GM12878 (cell line): ENCODE results near the gene TNFRSF1B. TPM values are rescaled to one million over a fixed set of nuclear protein-coding genes. Genes with fewer than 3 reads are reported as not detected.

ENCODE experiments used
- ATAC-seq: fragments of 200-7000 bp; cut with Tn5 transposase; 3 replicates; pipeline ENCODE4 v1.9.1; 2020; ENCODE audit warnings: mild to moderate bottlenecking, moderate library complexity
- BruUV-seq: library from RNA; stranded (reverse); fragments of 400-500 nt; replicated peaks from 2 replicates; lab custom pipeline; 2021; lab: Mats Ljungman, UMichigan
- CTCF ChIA-PET: fragments of 300-600 bp; sonication (Branson Sonifier 250); formaldehyde crosslinking; extraction: SDS; loops from one replicate; lab custom pipeline; 2021; ENCODE audit warnings: inconsistent platforms; lab: Yijun Ruan, JAX
- POLR2A ChIA-PET: fragments of 350-600 bp; formaldehyde crosslinking; extraction: SDS; loops from one replicate; lab custom pipeline; 2021; ENCODE audit warnings: inconsistent platforms; lab: Charles Lee
- RAD21 ChIA-PET: fragments of 300-600 bp; sonication (Branson Sonifier 250); formaldehyde crosslinking; loops from one replicate; lab custom pipeline; 2023; ENCODE audit warnings: antibody characterized with exemption; ENCODE audit not compliant: unreplicated experiment; lab: Charles Lee
- SMC1A ChIA-PET: fragments of 300-600 bp; sonication (Branson Sonifier 250); formaldehyde crosslinking; loops from one replicate; lab custom pipeline; 2023; ENCODE audit not compliant: unreplicated experiment, uncharacterized antibody; lab: Charles Lee
- DNase-seq: peaks from one replicate; pipeline ENCODE4 v3.0.0-alpha.2; 2011; ENCODE audit warnings: low read depth, low spot score
- FAIRE-seq: peaks from 3 replicates; lab custom pipeline; 2011; peaks lifted over from hg19 to GRCh38; lab: Jason Lieb, UNC
- H2AFZ ChIP-seq: 2 replicates; pipeline ENCODE4 v1.6.0; 2011; ENCODE audit warnings: low read depth, low read length, control low read depth; ENCODE audit not compliant: control insufficient read depth
- H3K27ac ChIP-seq: 2 replicates; pipeline ENCODE4 v1.5.1; 2011; ENCODE audit warnings: control low read depth; ENCODE audit not compliant: control insufficient read depth, insufficient read depth
- H3K27me3 ChIP-seq, 2 experiments: replicated peaks in 1 of 2; 2 replicates each; pipeline versions ENCODE4 v1.6.0 to v1.6.1; 2011; ENCODE audit warnings: low read length in 1 of 2; ENCODE audit not compliant: control insufficient read depth in 2 of 2, insufficient read depth in 2 of 2
- H3K36me3 ChIP-seq, 2 experiments: 2 replicates each; pipeline ENCODE4 v1.5.1; 2011; ENCODE audit warnings: low read length in 1 of 2; ENCODE audit not compliant: control insufficient read depth in 2 of 2, insufficient read depth in 2 of 2
- H3K4me1 ChIP-seq: 2 replicates; pipeline ENCODE4 v1.6.1; 2011; ENCODE audit warnings: mild to moderate bottlenecking, low read length, moderate library complexity, mixed read lengths; ENCODE audit not compliant: control insufficient read depth, insufficient read depth
- H3K4me2 ChIP-seq: 2 replicates; pipeline ENCODE4 v1.6.0; 2011; ENCODE audit warnings: control low read depth; ENCODE audit not compliant: control insufficient read depth, insufficient read depth
- H3K4me3 ChIP-seq: fragments of 200-600 bp; sonication (generic); 2 replicates; pipeline ENCODE4 v1.5.1; 2016
- H3K79me2 ChIP-seq: 2 replicates; pipeline ENCODE4 v1.6.0; 2011; ENCODE audit warnings: low read length; ENCODE audit not compliant: control insufficient read depth, insufficient read depth
- H3K9ac ChIP-seq: 2 replicates; pipeline ENCODE4 v1.8.0; 2011; ENCODE audit warnings: low read length, control low read depth, mixed read lengths; ENCODE audit not compliant: control insufficient read depth, insufficient read depth
- H3K9me3 ChIP-seq: replicated peaks from 3 replicates; pipeline ENCODE4 v1.5.1; 2011; ENCODE audit warnings: mild to moderate bottlenecking, low read length; ENCODE audit not compliant: control insufficient read depth, insufficient read depth
- H4K20me1 ChIP-seq: 2 replicates; pipeline ENCODE4 v1.6.0; 2011; ENCODE audit not compliant: control insufficient read depth, insufficient read depth
- ESRRA ChIP-seq: IDR thresholded peaks from 2 replicates; pipeline ENCODE4 v1.6.1; 2012; ENCODE audit warnings: mild to moderate bottlenecking, low read length, improper control_type of control experiment
- MYC ChIP-seq: IDR thresholded peaks from 2 replicates; pipeline ENCODE4 v1.6.1; 2011; ENCODE audit warnings: mild to moderate bottlenecking, low read length, moderate library complexity, inconsistent platforms; ENCODE audit not compliant: insufficient read depth, insufficient replicate concordance, insufficient read length, severe bottlenecking
- NFYA ChIP-seq: IDR thresholded peaks from 2 replicates; pipeline ENCODE4 v1.6.1; 2011; ENCODE audit warnings: low read depth, mild to moderate bottlenecking, low read length, improper control_type of control experiment, borderline replicate concordance
- POLR2A ChIP-seq: IDR thresholded peaks from 2 replicates; pipeline ENCODE4 v1.6.1; 2011; ENCODE audit warnings: low read depth, mild to moderate bottlenecking, low read length
- POU2F2 ChIP-seq: IDR thresholded peaks from 3 replicates; pipeline ENCODE4 v1.6.1; 2011; ENCODE audit warnings: low read depth, mild to moderate bottlenecking, low read length, borderline replicate concordance
- SKIL ChIP-seq: fragments of 450-650 bp; IDR thresholded peaks from 2 replicates; pipeline ENCODE4 v1.6.1; 2017; ENCODE audit warnings: mild to moderate bottlenecking, low read depth, inconsistent platforms; ENCODE audit not compliant: poor library complexity, severe bottlenecking
- SMC3 ChIP-seq: IDR thresholded peaks from 2 replicates; pipeline ENCODE4 v1.6.1; 2011; ENCODE audit warnings: low read length, improper control_type of control experiment, borderline replicate concordance
- USF1 ChIP-seq: IDR thresholded peaks from 2 replicates; pipeline ENCODE4 v1.6.1; 2011; ENCODE audit warnings: borderline replicate concordance, low read depth, mild to moderate bottlenecking, moderate library complexity, mixed read lengths, low read length; ENCODE audit not compliant: insufficient read depth; ENCODE audit errors: extremely low read length
- ZBED1 ChIP-seq: IDR thresholded peaks from 2 replicates; pipeline ENCODE4 v1.6.1; 2016; ENCODE audit warnings: borderline replicate concordance
- ZNF217 ChIP-seq: fragments of 450-650 bp; IDR thresholded peaks from 2 replicates; pipeline ENCODE4 v1.6.1; 2017; ENCODE audit warnings: antibody characterized with exemption, mild to moderate bottlenecking
- WGBS: methylation state at CpG from one replicate; pipeline ENCODE4 v1.1.6; 2016; ENCODE audit warnings: low lambda C conversion rate; ENCODE audit not compliant: insufficient replicate concordance, insufficient coverage; ENCODE audit errors: missing lambda C conversion rate; 5-methylcytosine and 5-hydroxymethylcytosine counted together
- in situ Hi-C: fragments of 300-500 bp; cut with MboI; formaldehyde crosslinking; loops from 9 replicates; pipeline ENCODE4 v1.14.3; 2018; ENCODE audit warnings: mixed read lengths
- intact Hi-C: fragments of 100-400 bp; cut with micrococcal nuclease; formaldehyde crosslinking; loops from one replicate; pipeline ENCODE4 v1.14.2; 2022; ENCODE audit not compliant: unreplicated experiment
- polyA plus RNA-seq, 11 experiments: library from polyadenylated mRNA; depleted of rRNA in 4 of 11; unstranded in 6 of 11; stranded (reverse) in 5 of 11; fragments of >200 nt; fragmentation: Nextera tagmentation in 4 of 11; fragmentation: Illumina TruSeq in 1 of 11; extraction: Ambion mirVana in 4 of 11; extraction: Trizol in 1 of 11; gene quantifications; 1 replicate in 1 of 11; 2 replicates in 10 of 11; pipeline versions ENCODE4 v1.2.1 to v1.2.3, GENCODE V29; 2011 to 2016; ENCODE audit warnings: inconsistent platforms in 2 of 11, missing spikeins in 2 of 11, low read depth in 1 of 11
- total RNA-seq, 4 experiments: library from RNA; depleted of rRNA in 3 of 4; stranded (reverse); fragments of >200 nt in 3 of 4; fragmentation: Illumina TruSeq in 1 of 4; extraction: Trizol in 1 of 4; gene quantifications; 2 replicates each; pipeline versions ENCODE4 v1.2.1 to v1.2.3, GENCODE V29; 2013 to 2021

TNFRSF1B gene
- total and polyA plus RNA-seq, 10 of the 15 experiments (the other 5 are each of a cell fraction or from before 2014, with no cell fraction given) = 10.1 to 87.2 (median 37.3) TPM

DNA sequence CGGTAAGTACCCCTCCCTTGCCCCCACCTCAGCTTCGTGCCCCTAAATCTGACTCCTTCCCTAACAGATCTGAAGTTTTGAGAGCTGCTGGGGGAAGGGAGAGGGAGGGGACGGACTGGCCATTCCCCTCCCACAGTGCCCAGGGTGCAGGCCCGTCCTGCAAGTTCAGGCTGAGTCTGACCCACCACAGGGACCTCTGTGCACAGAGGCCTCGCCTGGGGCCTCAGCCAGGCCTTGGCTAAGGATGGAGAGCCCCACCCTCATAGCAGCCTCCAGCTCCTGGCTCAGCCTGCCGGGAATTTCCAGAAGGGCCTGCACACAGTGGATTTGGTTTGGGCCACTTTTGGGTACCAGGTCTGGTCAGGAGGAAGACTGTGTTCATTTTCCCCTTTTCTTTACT is 31.2 kb upstream of the TNFRSF1B start:
- DNase-seq (no peak), ATAC-seq (no peak; the same call in 2 of the 3 replicates), FAIRE-seq (no peak)
- Histone ChIP-seq H3K4me1 (no peaks in the 10 kb centered on the region), H3K27ac (no peak overlapping the region), H3K27me3 (no peaks in the 10 kb centered on the region), H2AFZ (no peak overlapping the region), H3K9ac (no peak overlapping the region), H3K79me2 (no peaks in the 10 kb centered on the region), H3K4me3 (no peak overlapping the region), H3K4me2 (no peak overlapping the region), H3K9me3 (no peaks in the 10 kb centered on the region), H3K36me3 (peaks cover 7 to 16% of the 10 kb centered on the region in 2 experiments), H4K20me1 (no peaks in the 10 kb centered on the region)
- ChIA-PET SMC1A (interaction anchor here (0.6 to 1.5 kb wide), 3 partner anchors 12 to 22 kb away, joined by 3 to 5 read pairs (median 3); no protein-coding TSS in a partner anchor), CTCF (interaction anchor here (1.0 kb wide), 1 partner anchor 11 kb away, joined by 3 read pairs; no protein-coding TSS in a partner anchor), POLR2A (interaction anchor here (0.6 kb wide), 1 partner anchor 68 kb away, joined by 3 read pairs; no protein-coding TSS in a partner anchor), RAD21 (interaction anchor here (2.3 kb wide), 1 partner anchor 11 kb away, joined by 7 read pairs; no protein-coding TSS in a partner anchor)
- in situ Hi-C loops (no loop called here), intact Hi-C loops (loop anchor here (5.0 kb wide), 1 partner anchor 37 kb away; no protein-coding TSS in a partner anchor)
- TF ChIP-seq MYC = no peak
- TF ChIP-seq POLR2A = peak; percentile 42; the same call in 1 of the 2 replicates
- no TSS peak for BruUV-seq
- WGBS = 61% methylated on average over 6 of the region's 6 CpGs

DNA sequence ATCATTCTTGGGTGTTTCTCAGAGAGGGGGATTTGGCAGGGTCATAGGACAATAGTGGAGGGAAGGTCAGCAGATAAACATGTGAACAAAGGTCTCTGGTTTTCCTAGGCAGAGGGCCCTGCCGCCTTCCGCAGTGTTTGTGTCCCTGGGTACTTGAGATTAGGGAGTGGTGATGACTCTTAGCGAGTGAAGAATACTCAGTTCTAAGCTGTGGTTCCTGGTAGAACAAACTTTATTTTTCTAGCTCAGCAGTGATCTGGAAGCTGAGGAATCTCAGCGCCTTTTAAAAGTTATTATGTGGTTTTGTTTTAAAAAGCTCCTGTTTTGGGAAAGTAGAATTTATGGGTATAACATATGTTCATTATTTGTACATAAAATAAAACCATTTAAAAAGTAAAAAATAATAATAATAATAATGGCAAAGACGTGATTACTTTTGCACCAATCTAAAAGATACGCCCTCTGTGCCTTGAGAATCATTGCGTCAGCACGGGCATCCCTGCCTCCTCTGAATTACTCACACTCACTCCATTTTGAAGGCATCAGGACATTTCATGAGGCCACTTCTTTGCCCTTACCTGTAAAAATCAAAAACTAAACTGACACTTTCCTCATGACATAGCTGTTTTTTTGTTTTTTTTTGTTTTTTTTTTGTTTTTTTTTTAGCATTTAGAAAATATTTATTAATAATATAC is 29.7 kb upstream of the TNFRSF1B start:
- BruUV-seq = no TSS peak
- ChIA-PET CTCF (interaction anchor here (0.9 to 1.6 kb wide), 6 partner anchors 9 to 59 kb away, joined by 3 to 8 read pairs (median 4); no protein-coding TSS in a partner anchor), RAD21 (interaction anchor here (0.6 to 1.5 kb wide), 2 partner anchors 12 to 459 kb away, joined by 3 to 5 read pairs; no protein-coding TSS in a partner anchor), POLR2A (interaction anchor here (0.6 to 0.7 kb wide), 2 partner anchors 13 to 118 kb away, joined by 3 read pairs; partner anchors contain the start of gene MIIP), SMC1A (interaction anchor here (0.9 to 1.8 kb wide), 6 partner anchors 10 to 37 kb away, joined by 3 to 8 read pairs (median 3); no protein-coding TSS in a partner anchor)
- intact Hi-C loops (loop anchor here (5.0 kb wide), 1 partner anchor 35 kb away; no protein-coding TSS in a partner anchor), in situ Hi-C loops (no loop called here)
- FAIRE-seq (no peak), ATAC-seq (no peak), DNase-seq (no peak)
- H3K4me3 ChIP-seq = no peak overlapping the region
- no peaks in the 10 kb centered on the region for H3K79me2 ChIP-seq
- H3K4me1 ChIP-seq = no peaks in the 10 kb centered on the region; the same call in 1 of the 2 replicates
- H2AFZ ChIP-seq = no peak overlapping the region
- H3K9me3 ChIP-seq = no peaks in the 10 kb centered on the region
- H3K4me2 ChIP-seq = no peak overlapping the region
- 68% methylated on average over 8 of the region's 8 CpGs for WGBS
- peaks cover 14 to 18% of the 10 kb centered on the region in 2 experiments for H3K36me3 ChIP-seq
- no peak overlapping the region for H3K9ac ChIP-seq
- H4K20me1 ChIP-seq = no peaks in the 10 kb centered on the region
- H3K27ac ChIP-seq = no peak overlapping the region
- H3K27me3 ChIP-seq = no peaks in the 10 kb centered on the region
- TF ChIP-seq ZNF217 (no peak), NFYA (no peak), SKIL (no peak), ZBED1 (no peak), ESRRA (no peak), USF1 (no peak), SMC3 (no peak), POU2F2 (no peak)
